HepG2 (cell line): Measurements from ENCODE around the gene C20orf96. TPM values are rescaled to one million over a fixed set of nuclear protein-coding genes. Genes with fewer than 3 reads are reported as not detected.

Experiments
- BRCA1 ChIP-seq: sonication (generic); formaldehyde crosslinking; IDR thresholded peaks from 2 replicates; pipeline ENCODE4 v1.4.0; 2020; ENCODE audit warnings: missing genetic modification reagents
- GTF3A ChIP-seq: sonication (generic); formaldehyde crosslinking; conservative IDR thresholded peaks from 2 replicates; pipeline ENCODE4 v1.4.0; 2020; ENCODE audit warnings: mild to moderate bottlenecking, missing genetic modification reagents
- HDAC2 ChIP-seq: sonication (generic); formaldehyde crosslinking; IDR thresholded peaks from 2 replicates; pipeline ENCODE4 v1.4.0; 2020; ENCODE audit warnings: missing genetic modification reagents
- KLF9 ChIP-seq: IDR thresholded peaks from 2 replicates; pipeline ENCODE4 v1.6.1; 2016; ENCODE audit warnings: low read depth
- PITX1 ChIP-seq: sonication (generic); formaldehyde crosslinking; IDR thresholded peaks from 2 replicates; pipeline ENCODE4 v1.5.1; 2020; ENCODE audit warnings: mild to moderate bottlenecking, missing genetic modification reagents
- PPARG ChIP-seq: conservative IDR thresholded peaks from 2 replicates; pipeline ENCODE4 v1.6.1; 2016; ENCODE audit warnings: missing biosample characterization, missing genetic modification reagents
- RFX1 ChIP-seq: fragments of 450-650 bp; IDR thresholded peaks from 2 replicates; pipeline ENCODE4 v1.6.1; 2017
- SAFB2 ChIP-seq: sonication (generic); formaldehyde crosslinking; IDR thresholded peaks from 2 replicates; pipeline ENCODE4 v1.5.1; 2020; ENCODE audit warnings: missing genetic modification reagents, low read depth, mild to moderate bottlenecking, borderline replicate concordance
- ZFP62 ChIP-seq: sonication (generic); formaldehyde crosslinking; IDR thresholded peaks from 2 replicates; pipeline ENCODE4 v1.4.0; 2020; ENCODE audit warnings: missing genetic modification reagents
- ZNF124 ChIP-seq: sonication (generic); formaldehyde crosslinking; IDR thresholded peaks from 2 replicates; pipeline ENCODE4 v1.4.0; 2020; ENCODE audit warnings: missing genetic modification reagents
- ZNF18 ChIP-seq: sonication (generic); formaldehyde crosslinking; IDR thresholded peaks from 2 replicates; pipeline ENCODE4 v1.8.0; 2022; ENCODE audit warnings: mild to moderate bottlenecking, missing genetic modification reagents; ENCODE audit not compliant: insufficient replicate concordance
- ZNF501 ChIP-seq: sonication (generic); formaldehyde crosslinking; IDR thresholded peaks from 2 replicates; pipeline ENCODE4 v1.5.1; 2020; ENCODE audit warnings: mild to moderate bottlenecking, moderate library complexity, missing genetic modification reagents
- polyA plus RNA-seq, 8 experiments: library from polyadenylated mRNA; depleted of rRNA in 3 of 8; stranded (reverse) in 7 of 8; unstranded in 1 of 8; fragments of >200 nt; fragmentation: Illumina TruSeq in 4 of 8; extraction: Trizol in 4 of 8; gene quantifications; 2 replicates each; pipeline versions ENCODE4 v1.2.1 to v1.2.3, GENCODE V29; 2011 to 2016; ENCODE audit warnings: low read depth in 4 of 8, missing spikeins in 1 of 8, mixed read lengths in 1 of 8; ENCODE audit not compliant: insufficient read depth in 1 of 8
- total RNA-seq, 5 experiments: library from RNA; depleted of rRNA; stranded (reverse); fragments of >200 nt; fragmentation: Illumina TruSeq; extraction: Trizol; gene quantifications; 2 replicates each; pipeline ENCODE4 v1.2.3, GENCODE V29; 2016; ENCODE audit warnings: low read depth in 1 of 5
- TF ChIP-seq, protein P1 (sequence below): sonication (generic); formaldehyde crosslinking; IDR thresholded peaks from 2 replicates; pipeline ENCODE4 v1.4.0; 2020; ENCODE audit warnings: mild to moderate bottlenecking, missing genetic modification reagents
- TF ChIP-seq, protein P2 (sequence below): sonication (generic); formaldehyde crosslinking; IDR thresholded peaks from 2 replicates; pipeline ENCODE4 v1.8.1; 2023; ENCODE audit warnings: mild to moderate bottlenecking, moderate library complexity, missing genetic modification reagents
- TF ChIP-seq, protein P3 (sequence below): IDR thresholded peaks from 2 replicates; pipeline ENCODE4 v1.4.0; 2020; ENCODE audit warnings: mild to moderate bottlenecking, missing genetic modification reagents

C20orf96 gene
- total and polyA plus RNA-seq, 2 of the 13 experiments (the other 11 are each of a cell fraction or from before 2014, with no cell fraction given), result 3.8 to 20.6 TPM

GRCh38 chr20:309306-309840 is 18.8 kb upstream of the C20orf96 start (continued):
- peak; percentile 41 for TF ChIP-seq ZNF18 (CRISPR knock-in tag)
- TF ChIP-seq ZNF124 (CRISPR knock-in tag), result 0 out of 2 replicates have a peak, but pooled peaks have one; percentile 33
- peak; percentile 84; the same call in 1 of the 2 replicates for TF ChIP-seq BRCA1 (CRISPR knock-in tag)
- no peak for TF ChIP-seq ZFP62
- TF ChIP-seq, protein P1, sequence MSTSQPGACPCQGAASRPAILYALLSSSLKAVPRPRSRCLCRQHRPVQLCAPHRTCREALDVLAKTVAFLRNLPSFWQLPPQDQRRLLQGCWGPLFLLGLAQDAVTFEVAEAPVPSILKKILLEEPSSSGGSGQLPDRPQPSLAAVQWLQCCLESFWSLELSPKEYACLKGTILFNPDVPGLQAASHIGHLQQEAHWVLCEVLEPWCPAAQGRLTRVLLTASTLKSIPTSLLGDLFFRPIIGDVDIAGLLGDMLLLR (CRISPR knock-in tag), result no peak
- TF ChIP-seq, protein P2, sequence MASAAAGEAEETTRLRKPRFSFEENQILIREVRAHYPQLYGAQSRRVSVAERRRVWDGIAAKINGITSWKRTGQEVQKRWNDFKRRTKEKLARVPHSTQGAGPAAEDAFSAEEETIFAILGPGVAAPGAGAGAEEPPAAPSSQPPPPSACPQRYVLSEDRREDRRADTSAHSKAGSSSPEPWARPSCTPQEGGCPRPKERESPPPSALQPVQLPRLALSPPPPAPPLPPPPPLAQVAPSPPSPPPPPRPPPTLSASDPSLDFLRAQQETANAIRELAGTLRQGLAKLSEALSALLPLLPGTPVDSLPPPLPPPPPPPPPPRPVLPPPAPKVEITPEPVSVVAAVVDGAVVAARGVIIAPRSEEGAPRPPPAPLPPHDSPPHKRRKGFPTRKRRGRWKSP (CRISPR knock-in tag), result 0 out of 2 replicates have a peak, but pooled peaks have one; percentile 11
- TF ChIP-seq, protein P3, sequence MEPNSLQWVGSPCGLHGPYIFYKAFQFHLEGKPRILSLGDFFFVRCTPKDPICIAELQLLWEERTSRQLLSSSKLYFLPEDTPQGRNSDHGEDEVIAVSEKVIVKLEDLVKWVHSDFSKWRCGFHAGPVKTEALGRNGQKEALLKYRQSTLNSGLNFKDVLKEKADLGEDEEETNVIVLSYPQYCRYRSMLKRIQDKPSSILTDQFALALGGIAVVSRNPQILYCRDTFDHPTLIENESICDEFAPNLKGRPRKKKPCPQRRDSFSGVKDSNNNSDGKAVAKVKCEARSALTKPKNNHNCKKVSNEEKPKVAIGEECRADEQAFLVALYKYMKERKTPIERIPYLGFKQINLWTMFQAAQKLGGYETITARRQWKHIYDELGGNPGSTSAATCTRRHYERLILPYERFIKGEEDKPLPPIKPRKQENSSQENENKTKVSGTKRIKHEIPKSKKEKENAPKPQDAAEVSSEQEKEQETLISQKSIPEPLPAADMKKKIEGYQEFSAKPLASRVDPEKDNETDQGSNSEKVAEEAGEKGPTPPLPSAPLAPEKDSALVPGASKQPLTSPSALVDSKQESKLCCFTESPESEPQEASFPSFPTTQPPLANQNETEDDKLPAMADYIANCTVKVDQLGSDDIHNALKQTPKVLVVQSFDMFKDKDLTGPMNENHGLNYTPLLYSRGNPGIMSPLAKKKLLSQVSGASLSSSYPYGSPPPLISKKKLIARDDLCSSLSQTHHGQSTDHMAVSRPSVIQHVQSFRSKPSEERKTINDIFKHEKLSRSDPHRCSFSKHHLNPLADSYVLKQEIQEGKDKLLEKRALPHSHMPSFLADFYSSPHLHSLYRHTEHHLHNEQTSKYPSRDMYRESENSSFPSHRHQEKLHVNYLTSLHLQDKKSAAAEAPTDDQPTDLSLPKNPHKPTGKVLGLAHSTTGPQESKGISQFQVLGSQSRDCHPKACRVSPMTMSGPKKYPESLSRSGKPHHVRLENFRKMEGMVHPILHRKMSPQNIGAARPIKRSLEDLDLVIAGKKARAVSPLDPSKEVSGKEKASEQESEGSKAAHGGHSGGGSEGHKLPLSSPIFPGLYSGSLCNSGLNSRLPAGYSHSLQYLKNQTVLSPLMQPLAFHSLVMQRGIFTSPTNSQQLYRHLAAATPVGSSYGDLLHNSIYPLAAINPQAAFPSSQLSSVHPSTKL (CRISPR knock-in tag), result peak; percentile 23; the same call in 1 of the 2 replicates
- TF ChIP-seq ZNF501 (CRISPR knock-in tag), result no peak
- TF ChIP-seq HDAC2 (CRISPR knock-in tag), result peak; percentile 21; the same call in 1 of the 2 replicates
- TF ChIP-seq GTF3A (CRISPR knock-in tag), result no peak
- no peak for TF ChIP-seq PITX1 (CRISPR knock-in tag)
- 0 out of 2 replicates have a peak, but pooled peaks have one; percentile 65 for TF ChIP-seq SAFB2 (CRISPR knock-in tag)
- no peak for TF ChIP-seq RFX1
- peak; percentile 57; the same call in 1 of the 2 replicates for TF ChIP-seq KLF9 (CRISPR knock-in tag)
- 0 out of 2 replicates have a peak, but pooled peaks have one; percentile 7 for TF ChIP-seq PPARG
